HG02759 (cell line): ENCODE results near the gene SCYGR3.
"Not testable (repeated sequence)": the region's sequence is repeated elsewhere in the genome, so short reads cannot be mapped to it uniquely, and the experiment has no call there.

Source experiments
- ATAC-seq: cut with Tn5 transposase; IDR thresholded peaks from one replicate; pipeline ENCODE4 v1.9.1; 2021; ENCODE audit warnings: mild to moderate bottlenecking, moderate library complexity; ENCODE audit not compliant: unreplicated experiment

Gene SCYGR3

GRCh38 chr2:227614246-227614645, 394 bp downstream of the SCYGR3 start:
- ATAC-seq: no peak

GRCh38 chr2:227613272-227613660, 1.4 kb downstream of the SCYGR3 start:
- no peak for ATAC-seq

GRCh38 chr2:227612546-227613271, 1.9 kb downstream of the SCYGR3 start:
- no peak for ATAC-seq

- no peak for ATAC-seq
Measured at GRCh38 chr2:227610123-227610522, 4.5 kb downstream of the SCYGR3 start.

- ATAC-seq: peak; percentile 43
Measured at GRCh38 chr2:227608561-227609338, 5.9 kb downstream of the SCYGR3 start.

- no peak for ATAC-seq
Measured at GRCh38 chr2:227607941-227608340, 6.7 kb downstream of the SCYGR3 start.

GRCh38 chr2:227606476-227606875, 8.2 kb downstream of the SCYGR3 start:
- ATAC-seq: no peak

GRCh38 chr2:227602358-227602757, 12.3 kb downstream of the SCYGR3 start:
- ATAC-seq: no peak

GRCh38 chr2:227598835-227599503, 15.7 kb downstream of the SCYGR3 start, which contains the start of gene SCYGR2:
Gene SCYGR2 (plus strand): TSS chr2:227598893. CDS start chr2:227598893, 0 bp downstream.
- ATAC-seq: not testable (repeated sequence)

GRCh38 chr2:227597998-227598397, 16.6 kb downstream of the SCYGR3 start:
- no peak for ATAC-seq

- ATAC-seq: no peak
Measured at GRCh38 chr2:227597036-227597435, 17.6 kb downstream of the SCYGR3 start.

GRCh38 chr2:227595797-227596196, 18.8 kb downstream of the SCYGR3 start:
- no peak for ATAC-seq

GRCh38 chr2:227592694-227593387, 21.8 kb downstream of the SCYGR3 start:
- no peak for ATAC-seq

GRCh38 chr2:227582369-227582768, 32.3 kb downstream of the SCYGR3 start:
- no peak for ATAC-seq

- no peak for ATAC-seq
Measured at GRCh38 chr2:227579791-227580190, 34.8 kb downstream of the SCYGR3 start.

GRCh38 chr2:227578642-227579041, 36.0 kb downstream of the SCYGR3 start:
- ATAC-seq: no peak

- ATAC-seq: no peak
Measured at GRCh38 chr2:227577555-227577954, 37.1 kb downstream of the SCYGR3 start.

GRCh38 chr2:227576812-227577211, 37.8 kb downstream of the SCYGR3 start:
- ATAC-seq: no peak

GRCh38 chr2:227576110-227576509, 38.5 kb downstream of the SCYGR3 start:
- no peak for ATAC-seq

GRCh38 chr2:227570615-227571014, 44.0 kb downstream of the SCYGR3 start:
- no peak for ATAC-seq

GRCh38 chr2:227568852-227569169, 45.8 kb downstream of the SCYGR3 start:
- no peak for ATAC-seq
